HepG2 (cell line): Measurements from ENCODE around the gene ERMP1. TPM values are rescaled to one million over a fixed set of nuclear protein-coding genes. Genes with fewer than 3 reads are reported as not detected.

ENCODE experiments used
- CBX5 ChIP-seq: sonication (generic); formaldehyde crosslinking; IDR thresholded peaks from 2 replicates; pipeline ENCODE4 v1.4.0; 2020; ENCODE audit warnings: missing genetic modification reagents, borderline replicate concordance
- CENPX ChIP-seq: sonication (generic); formaldehyde crosslinking; IDR thresholded peaks from 2 replicates; pipeline ENCODE4 v1.9.0; 2021; ENCODE audit warnings: mild to moderate bottlenecking, missing genetic modification reagents, moderate library complexity
- FOXA3 ChIP-seq: IDR thresholded peaks from 2 replicates; pipeline ENCODE4 v1.6.1; 2016; ENCODE audit warnings: missing genetic modification reagents, missing compliant biosample characterization
- KAT8 ChIP-seq: IDR thresholded peaks from 2 replicates; pipeline ENCODE4 v1.6.1; 2016; ENCODE audit warnings: missing genetic modification reagents, missing compliant biosample characterization
- MAFG ChIP-seq: sonication (generic); formaldehyde crosslinking; IDR thresholded peaks from 2 replicates; pipeline ENCODE4 v1.5.1; 2020; ENCODE audit warnings: mild to moderate bottlenecking, missing genetic modification reagents
- MED1 ChIP-seq: sonication (generic); formaldehyde crosslinking; IDR thresholded peaks from 2 replicates; pipeline ENCODE4 v1.4.0; 2020; ENCODE audit warnings: missing genetic modification reagents
- MIER2 ChIP-seq: IDR thresholded peaks from 2 replicates; pipeline ENCODE4 v1.6.1; 2016; ENCODE audit warnings: missing biosample characterization, missing genetic modification reagents
- NFE2L2 ChIP-seq: fragments of 150-350 bp; IDR thresholded peaks from 2 replicates; pipeline ENCODE4 v1.6.1; 2014; ENCODE audit warnings: low read length
- NR2C2 ChIP-seq: sonication (generic); formaldehyde crosslinking; IDR thresholded peaks from 2 replicates; pipeline ENCODE4 v1.4.0; 2020; ENCODE audit warnings: missing genetic modification reagents, mild to moderate bottlenecking, moderate library complexity, borderline replicate concordance
- NR2F6 ChIP-seq, 2 experiments: IDR thresholded peaks; 2 replicates each; pipeline ENCODE4 v1.6.1; 2016; ENCODE audit warnings: antibody characterized with exemption in 1 of 2, mild to moderate bottlenecking in 1 of 2
- PHF21A ChIP-seq: sonication (generic); formaldehyde crosslinking; IDR thresholded peaks from 2 replicates; pipeline ENCODE4 v1.5.0; 2020; ENCODE audit warnings: mild to moderate bottlenecking, missing genetic modification reagents
- RFXANK ChIP-seq: IDR thresholded peaks from 2 replicates; pipeline ENCODE4 v1.6.1; 2016
- RXRB ChIP-seq: IDR thresholded peaks from 2 replicates; pipeline ENCODE4 v1.6.1; 2016; ENCODE audit warnings: borderline replicate concordance, missing genetic modification reagents, missing compliant biosample characterization
- TBX2 ChIP-seq: sonication (generic); formaldehyde crosslinking; IDR thresholded peaks from 2 replicates; pipeline ENCODE4 v1.5.0; 2020; ENCODE audit warnings: missing genetic modification reagents, mild to moderate bottlenecking, borderline replicate concordance
- XRCC5 ChIP-seq: fragments of 200-400 bp; formaldehyde crosslinking; optimal IDR thresholded peaks from 2 replicates; pipeline ENCODE3; 2017; ENCODE audit warnings: mild to moderate bottlenecking, low read length
- ZMYM4 ChIP-seq: sonication (generic); formaldehyde crosslinking; IDR thresholded peaks from 2 replicates; pipeline ENCODE4 v1.8.1; 2023; ENCODE audit warnings: mild to moderate bottlenecking, missing genetic modification reagents
- ZNF747 ChIP-seq: sonication (generic); formaldehyde crosslinking; IDR thresholded peaks from 2 replicates; pipeline ENCODE4 v1.8.1; 2023; ENCODE audit warnings: missing genetic modification reagents, mild to moderate bottlenecking, borderline replicate concordance
- ZSCAN20 ChIP-seq: sonication (generic); formaldehyde crosslinking; IDR thresholded peaks from 2 replicates; pipeline ENCODE4 v1.4.0; 2020; ENCODE audit warnings: missing genetic modification reagents, mild to moderate bottlenecking, borderline replicate concordance
- polyA plus RNA-seq, 8 experiments: library from polyadenylated mRNA; depleted of rRNA in 3 of 8; stranded (reverse) in 7 of 8; unstranded in 1 of 8; fragments of >200 nt; fragmentation: Illumina TruSeq in 4 of 8; extraction: Trizol in 4 of 8; gene quantifications; 2 replicates each; pipeline versions ENCODE4 v1.2.1 to v1.2.3, GENCODE V29; 2011 to 2016; ENCODE audit warnings: low read depth in 4 of 8, missing spikeins in 1 of 8, mixed read lengths in 1 of 8; ENCODE audit not compliant: insufficient read depth in 1 of 8
- total RNA-seq, 5 experiments: library from RNA; depleted of rRNA; stranded (reverse); fragments of >200 nt; fragmentation: Illumina TruSeq; extraction: Trizol; gene quantifications; 2 replicates each; pipeline ENCODE4 v1.2.3, GENCODE V29; 2016; ENCODE audit warnings: low read depth in 1 of 5
- TF ChIP-seq, protein P1 (sequence below): IDR thresholded peaks from 2 replicates; pipeline ENCODE4 v1.6.1; 2016
- TF ChIP-seq, protein P2 (sequence below): sonication (generic); formaldehyde crosslinking; conservative IDR thresholded peaks from 2 replicates; pipeline ENCODE4 v1.4.0; 2020; ENCODE audit warnings: missing genetic modification reagents
- TF ChIP-seq, protein P3 (sequence below): sonication (generic); formaldehyde crosslinking; IDR thresholded peaks from 2 replicates; pipeline ENCODE4 v1.5.0; 2020; ENCODE audit warnings: mild to moderate bottlenecking, missing genetic modification reagents
- TF ChIP-seq, protein P4 (sequence below): sonication (generic); formaldehyde crosslinking; IDR thresholded peaks from 2 replicates; pipeline ENCODE4 v1.4.0; 2020; ENCODE audit warnings: missing genetic modification reagents
- TF ChIP-seq, protein P5 (sequence below): IDR thresholded peaks from 2 replicates; pipeline ENCODE4 v1.6.1; 2018; ENCODE audit warnings: missing genetic modification reagents, mild to moderate bottlenecking, missing compliant biosample characterization

Gene ERMP1
- total and polyA plus RNA-seq, 2 of the 13 experiments (the other 11 are each of a cell fraction or from before 2014, with no cell fraction given) = 40.9 to 65.4 TPM

DNA sequence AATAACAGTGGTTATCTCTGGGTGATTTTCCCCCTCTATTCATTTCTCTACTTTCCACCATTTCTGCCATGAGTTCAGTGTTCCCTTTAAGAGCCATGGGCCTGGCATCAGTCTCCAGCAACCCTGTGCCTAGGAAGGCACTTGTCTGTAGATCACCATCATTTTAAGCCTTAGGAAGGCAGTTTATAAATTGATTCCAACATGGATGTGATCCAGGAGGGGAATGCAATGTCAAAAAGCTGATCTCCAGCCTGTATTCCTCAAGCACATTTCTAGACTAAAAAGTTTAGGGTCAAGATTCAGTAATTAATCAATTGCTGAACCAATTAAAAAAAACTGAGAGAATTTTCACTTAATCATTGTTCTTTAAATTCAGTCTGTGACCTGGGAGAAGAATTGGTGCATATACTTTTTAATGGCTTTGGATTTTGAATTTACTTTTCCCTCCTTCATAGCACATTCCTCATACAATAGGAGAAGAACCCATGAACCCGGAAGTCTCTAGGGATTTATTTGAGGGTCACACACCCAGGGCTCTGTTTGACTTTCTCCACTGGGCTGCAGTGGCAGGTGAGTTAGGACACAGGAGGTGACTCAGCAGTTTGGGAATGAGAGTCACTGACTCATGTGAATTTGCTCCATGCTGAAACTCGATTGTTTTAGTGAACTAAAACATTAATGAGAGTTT lies 6.1 kb upstream of the ERMP1 start (continued):
- TF ChIP-seq MAFG (CRISPR knock-in tag) = peak; percentile 99
- no peak for TF ChIP-seq RFXANK (CRISPR knock-in tag)
- peak; percentile 100 for TF ChIP-seq NFE2L2
- no peak for TF ChIP-seq ZNF747 (CRISPR knock-in tag)
- TF ChIP-seq, protein P1, sequence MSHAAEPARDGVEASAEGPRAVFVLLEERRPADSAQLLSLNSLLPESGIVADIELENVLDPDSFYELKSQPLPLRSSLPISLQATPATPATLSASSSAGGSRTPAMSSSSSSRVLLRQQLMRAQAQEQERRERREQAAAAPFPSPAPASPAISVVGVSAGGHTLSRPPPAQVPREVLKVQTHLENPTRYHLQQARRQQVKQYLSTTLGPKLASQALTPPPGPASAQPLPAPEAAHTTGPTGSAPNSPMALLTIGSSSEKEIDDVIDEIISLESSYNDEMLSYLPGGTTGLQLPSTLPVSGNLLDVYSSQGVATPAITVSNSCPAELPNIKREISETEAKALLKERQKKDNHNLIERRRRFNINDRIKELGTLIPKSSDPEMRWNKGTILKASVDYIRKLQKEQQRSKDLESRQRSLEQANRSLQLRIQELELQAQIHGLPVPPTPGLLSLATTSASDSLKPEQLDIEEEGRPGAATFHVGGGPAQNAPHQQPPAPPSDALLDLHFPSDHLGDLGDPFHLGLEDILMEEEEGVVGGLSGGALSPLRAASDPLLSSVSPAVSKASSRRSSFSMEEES = peak; percentile 34; the same call in 1 of the 2 replicates
- peak; percentile 34; the same call in 1 of the 2 replicates for TF ChIP-seq TBX2
- TF ChIP-seq, protein P2, sequence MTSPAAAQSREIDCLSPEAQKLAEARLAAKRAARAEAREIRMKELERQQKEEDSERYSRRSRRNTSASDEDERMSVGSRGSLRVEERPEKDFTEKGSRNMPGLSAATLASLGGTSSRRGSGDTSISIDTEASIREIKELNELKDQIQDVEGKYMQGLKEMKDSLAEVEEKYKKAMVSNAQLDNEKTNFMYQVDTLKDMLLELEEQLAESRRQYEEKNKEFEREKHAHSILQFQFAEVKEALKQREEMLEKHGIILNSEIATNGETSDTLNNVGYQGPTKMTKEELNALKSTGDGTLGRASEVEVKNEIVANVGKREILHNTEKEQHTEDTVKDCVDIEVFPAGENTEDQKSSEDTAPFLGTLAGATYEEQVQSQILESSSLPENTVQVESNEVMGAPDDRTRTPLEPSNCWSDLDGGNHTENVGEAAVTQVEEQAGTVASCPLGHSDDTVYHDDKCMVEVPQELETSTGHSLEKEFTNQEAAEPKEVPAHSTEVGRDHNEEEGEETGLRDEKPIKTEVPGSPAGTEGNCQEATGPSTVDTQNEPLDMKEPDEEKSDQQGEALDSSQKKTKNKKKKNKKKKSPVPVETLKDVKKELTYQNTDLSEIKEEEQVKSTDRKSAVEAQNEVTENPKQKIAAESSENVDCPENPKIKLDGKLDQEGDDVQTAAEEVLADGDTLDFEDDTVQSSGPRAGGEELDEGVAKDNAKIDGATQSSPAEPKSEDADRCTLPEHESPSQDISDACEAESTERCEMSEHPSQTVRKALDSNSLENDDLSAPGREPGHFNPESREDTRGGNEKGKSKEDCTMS (CRISPR knock-in tag) = no peak
- peak; percentile 84 for TF ChIP-seq KAT8
- peak; percentile 70 for TF ChIP-seq ZMYM4 (CRISPR knock-in tag)
- peak; percentile 73; the same call in 1 of the 2 replicates for TF ChIP-seq NR2C2 (CRISPR knock-in tag)
- TF ChIP-seq MIER2 (CRISPR knock-in tag) = 0 out of 2 replicates have a peak, but pooled peaks have one; percentile 21
- TF ChIP-seq, protein P3, sequence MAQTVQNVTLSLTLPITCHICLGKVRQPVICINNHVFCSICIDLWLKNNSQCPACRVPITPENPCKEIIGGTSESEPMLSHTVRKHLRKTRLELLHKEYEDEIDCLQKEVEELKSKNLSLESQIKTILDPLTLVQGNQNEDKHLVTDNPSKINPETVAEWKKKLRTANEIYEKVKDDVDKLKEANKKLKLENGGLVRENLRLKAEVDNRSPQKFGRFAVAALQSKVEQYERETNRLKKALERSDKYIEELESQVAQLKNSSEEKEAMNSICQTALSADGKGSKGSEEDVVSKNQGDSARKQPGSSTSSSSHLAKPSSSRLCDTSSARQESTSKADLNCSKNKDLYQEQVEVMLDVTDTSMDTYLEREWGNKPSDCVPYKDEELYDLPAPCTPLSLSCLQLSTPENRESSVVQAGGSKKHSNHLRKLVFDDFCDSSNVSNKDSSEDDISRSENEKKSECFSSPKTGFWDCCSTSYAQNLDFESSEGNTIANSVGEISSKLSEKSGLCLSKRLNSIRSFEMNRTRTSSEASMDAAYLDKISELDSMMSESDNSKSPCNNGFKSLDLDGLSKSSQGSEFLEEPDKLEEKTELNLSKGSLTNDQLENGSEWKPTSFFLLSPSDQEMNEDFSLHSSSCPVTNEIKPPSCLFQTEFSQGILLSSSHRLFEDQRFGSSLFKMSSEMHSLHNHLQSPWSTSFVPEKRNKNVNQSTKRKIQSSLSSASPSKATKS = no peak
- TF ChIP-seq XRCC5 = peak; percentile 32
- peak; percentile 63 for TF ChIP-seq FOXA3 (CRISPR knock-in tag)
- peak; percentile 40; the same call in 1 of the 2 replicates for TF ChIP-seq NR2F6 (IDR thresholded peaks at IDR 0.05)
- TF ChIP-seq NR2F6 (CRISPR knock-in tag; IDR thresholded peaks at IDR 0.05) = peak; percentile 68
- TF ChIP-seq CENPX (CRISPR knock-in tag) = no peak
- TF ChIP-seq, protein P4, sequence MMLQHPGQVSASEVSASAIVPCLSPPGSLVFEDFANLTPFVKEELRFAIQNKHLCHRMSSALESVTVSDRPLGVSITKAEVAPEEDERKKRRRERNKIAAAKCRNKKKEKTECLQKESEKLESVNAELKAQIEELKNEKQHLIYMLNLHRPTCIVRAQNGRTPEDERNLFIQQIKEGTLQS (CRISPR knock-in tag) = peak; percentile 46; the same call in 1 of the 2 replicates
- TF ChIP-seq ZSCAN20 (CRISPR knock-in tag) = no peak
- peak; percentile 74 for TF ChIP-seq MED1
- peak; percentile 80 for TF ChIP-seq RXRB (CRISPR knock-in tag)
- peak; percentile 36; the same call in 1 of the 2 replicates for TF ChIP-seq CBX5
- TF ChIP-seq, protein P5, sequence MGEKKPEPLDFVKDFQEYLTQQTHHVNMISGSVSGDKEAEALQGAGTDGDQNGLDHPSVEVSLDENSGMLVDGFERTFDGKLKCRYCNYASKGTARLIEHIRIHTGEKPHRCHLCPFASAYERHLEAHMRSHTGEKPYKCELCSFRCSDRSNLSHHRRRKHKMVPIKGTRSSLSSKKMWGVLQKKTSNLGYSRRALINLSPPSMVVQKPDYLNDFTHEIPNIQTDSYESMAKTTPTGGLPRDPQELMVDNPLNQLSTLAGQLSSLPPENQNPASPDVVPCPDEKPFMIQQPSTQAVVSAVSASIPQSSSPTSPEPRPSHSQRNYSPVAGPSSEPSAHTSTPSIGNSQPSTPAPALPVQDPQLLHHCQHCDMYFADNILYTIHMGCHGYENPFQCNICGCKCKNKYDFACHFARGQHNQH = peak; percentile 31; the same call in 1 of the 2 replicates
- peak; percentile 76 for TF ChIP-seq PHF21A (CRISPR knock-in tag)
